CD4-positive, alpha-beta T cell treated with Interleukin-10 for 1 hour (primary cell): ENCODE results near the gene CC2D2B.
"Not testable (repeated sequence)": the region's sequence is repeated elsewhere in the genome, so short reads cannot be mapped to it uniquely, and the experiment has no call there.

Experiments
- DNase-seq: peaks from one replicate; pipeline ENCODE4 v3.0.0-alpha.2; 2020

Gene CC2D2B

DNA sequence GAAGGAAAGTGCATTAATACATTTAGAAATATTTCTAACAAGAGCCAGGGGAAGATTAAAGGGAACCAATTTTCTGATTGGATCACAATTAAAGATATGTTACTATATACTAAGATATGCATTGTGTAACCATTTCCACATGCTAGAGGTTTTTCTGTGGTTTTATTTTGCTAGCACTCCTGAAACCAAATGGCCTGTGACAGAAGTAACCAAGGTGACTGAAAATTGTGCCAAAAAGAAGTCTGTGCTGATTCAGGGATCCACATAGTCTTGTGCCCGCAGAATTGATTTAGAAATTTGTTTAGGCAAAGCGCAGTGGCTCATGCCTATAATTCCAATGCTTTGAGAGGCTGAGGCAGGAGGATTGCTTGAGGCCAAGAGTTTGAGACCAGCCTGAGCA is 1.8 kb downstream of the CC2D2B start:
- DNase-seq, result no peak

DNA sequence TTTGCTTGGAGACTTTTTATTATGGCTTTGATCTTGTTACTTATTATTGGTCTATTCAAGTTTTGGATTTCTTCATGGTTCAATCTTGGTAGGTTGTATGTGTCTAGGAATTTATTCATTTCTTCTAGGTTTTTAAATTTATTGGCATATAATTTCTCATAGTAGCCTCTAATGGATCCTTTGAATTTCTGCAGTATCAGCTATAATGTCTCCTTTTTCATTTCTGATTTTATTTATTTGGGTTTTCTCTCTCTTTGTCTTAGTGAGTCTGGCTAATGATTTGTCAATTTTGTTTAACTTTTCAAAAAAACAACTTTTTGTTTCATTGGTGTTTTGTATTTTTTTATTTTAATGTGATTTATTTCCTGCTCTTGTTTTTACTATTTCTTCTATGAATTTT is 8.3 kb downstream of the CC2D2B start:
- not testable (repeated sequence) for DNase-seq

DNA sequence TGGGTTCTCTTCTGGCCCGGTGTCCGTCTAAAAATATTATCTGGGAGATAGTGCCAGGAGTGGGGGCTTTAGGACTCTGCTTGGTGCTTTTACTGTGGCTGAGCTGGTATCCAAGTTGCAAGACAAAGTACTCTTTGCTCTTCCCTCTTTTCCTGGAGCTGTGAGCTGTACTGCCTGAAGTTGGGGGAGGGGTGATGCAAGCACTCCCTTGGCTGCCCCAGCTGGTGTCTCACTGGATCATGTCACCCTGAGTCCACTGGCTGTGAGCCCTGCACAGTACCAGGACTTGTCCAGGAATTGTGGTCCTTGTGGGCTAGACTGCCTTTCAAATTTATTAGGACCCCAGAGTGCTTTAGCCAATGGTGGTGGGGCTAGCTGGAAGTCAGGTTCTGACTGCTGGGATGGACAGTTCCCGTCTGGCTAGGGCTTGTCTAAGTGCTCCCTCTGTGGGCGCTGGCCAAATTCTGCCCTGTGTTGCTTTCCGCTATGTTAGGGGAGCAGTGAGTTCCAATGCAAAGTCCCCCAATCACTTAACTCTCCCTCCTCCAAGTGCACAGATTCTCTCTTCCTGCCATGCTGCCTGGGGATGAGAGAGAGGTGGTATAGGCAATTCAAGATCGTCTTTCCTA is 13.1 kb downstream of the CC2D2B start:
- no peak for DNase-seq

DNA sequence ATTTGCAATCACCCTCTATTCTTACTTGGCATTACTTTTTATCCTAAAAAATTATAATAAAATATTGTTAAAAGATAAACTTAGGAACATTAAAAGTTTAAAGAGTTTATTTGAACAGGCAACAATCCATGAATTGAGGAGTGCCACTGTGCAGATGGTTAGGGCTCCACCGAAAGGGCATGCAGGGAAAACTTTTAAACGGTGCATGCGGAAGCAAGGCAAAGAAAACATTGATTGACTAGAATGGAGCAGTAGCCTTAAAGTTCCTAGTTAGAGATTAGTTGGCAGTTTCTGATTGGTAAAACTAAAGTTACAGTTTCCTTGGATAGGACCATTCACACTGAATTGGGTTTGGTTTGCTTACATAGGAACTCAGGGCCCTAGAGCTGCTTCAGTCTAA is 17.3 kb downstream of the CC2D2B start:
- no peak for DNase-seq

DNA sequence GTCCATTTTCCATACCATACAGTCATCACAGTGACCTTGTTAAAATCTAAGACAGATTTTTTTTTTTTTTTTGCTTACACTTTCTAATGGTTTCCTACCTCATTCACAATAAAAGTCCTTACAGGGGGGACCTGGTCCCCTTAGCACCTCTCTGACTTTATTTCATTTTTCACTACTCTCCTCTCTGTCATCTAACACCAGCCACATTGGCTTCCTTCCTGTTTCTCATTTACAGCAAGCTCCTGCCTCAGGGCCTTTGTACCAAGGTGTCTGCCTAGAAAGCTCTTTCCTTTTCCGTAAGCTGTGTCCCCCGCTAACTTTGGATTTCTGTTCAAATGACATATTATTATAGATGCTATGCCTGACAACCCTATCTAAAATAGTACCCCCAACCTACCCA is 27.7 kb downstream of the CC2D2B start:
- no peak for DNase-seq

DNA sequence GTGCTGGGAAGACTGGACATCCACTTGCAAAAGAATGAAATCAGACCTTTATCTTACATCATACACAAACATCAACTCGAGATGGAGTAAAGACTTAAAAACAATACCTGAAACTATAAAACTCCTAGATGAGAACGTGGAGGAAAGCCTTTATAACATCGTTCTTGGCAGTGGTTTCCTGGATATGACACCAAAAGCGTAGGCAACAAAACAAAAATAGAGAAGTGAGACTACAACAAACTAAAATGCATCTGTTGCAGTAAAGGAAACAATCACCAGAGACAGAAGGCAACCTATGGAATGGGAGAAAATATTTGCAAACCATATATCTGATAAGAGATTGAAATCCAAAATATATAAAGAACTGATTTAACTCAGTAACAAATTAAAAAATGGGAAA is 33.3 kb downstream of the CC2D2B start:
- no peak for DNase-seq

DNA sequence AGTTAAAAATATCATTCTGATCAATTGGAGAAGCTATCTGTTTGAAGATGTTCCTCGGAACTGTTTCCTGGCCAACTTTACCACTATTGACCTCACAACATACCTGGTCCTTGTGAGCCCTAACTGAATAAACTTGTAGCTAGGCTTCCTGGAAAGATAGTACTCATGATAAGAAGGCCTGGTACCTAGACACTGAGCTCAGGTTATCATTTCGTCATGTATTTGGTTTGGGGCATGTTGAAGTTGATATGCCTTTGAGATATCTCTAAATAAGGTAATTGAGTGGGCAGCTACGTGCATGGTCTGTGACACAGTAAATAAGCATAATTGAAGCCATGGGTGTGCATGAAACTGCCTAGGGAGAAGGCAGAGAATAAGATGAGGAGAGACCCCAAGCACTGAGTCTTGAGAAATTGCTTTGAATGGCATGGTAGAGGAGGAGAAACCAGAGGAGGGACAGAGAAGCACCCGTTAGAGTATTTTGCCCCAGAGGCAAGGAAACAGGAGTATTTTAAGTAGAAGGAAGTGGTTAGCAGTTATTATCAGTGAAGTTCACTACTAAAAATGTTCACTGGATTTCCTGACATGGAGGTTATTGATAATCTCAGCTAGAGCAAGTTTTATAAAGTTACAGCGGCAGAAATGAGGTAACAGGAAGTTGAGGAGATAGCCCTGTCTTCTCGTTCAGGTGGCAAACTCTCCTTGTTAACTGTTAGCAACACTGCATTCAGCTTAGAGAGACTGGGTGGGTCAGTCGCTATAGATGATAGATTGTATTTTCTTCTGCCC is 55.6 kb downstream of the CC2D2B start:
- DNase-seq, result no peak

DNA sequence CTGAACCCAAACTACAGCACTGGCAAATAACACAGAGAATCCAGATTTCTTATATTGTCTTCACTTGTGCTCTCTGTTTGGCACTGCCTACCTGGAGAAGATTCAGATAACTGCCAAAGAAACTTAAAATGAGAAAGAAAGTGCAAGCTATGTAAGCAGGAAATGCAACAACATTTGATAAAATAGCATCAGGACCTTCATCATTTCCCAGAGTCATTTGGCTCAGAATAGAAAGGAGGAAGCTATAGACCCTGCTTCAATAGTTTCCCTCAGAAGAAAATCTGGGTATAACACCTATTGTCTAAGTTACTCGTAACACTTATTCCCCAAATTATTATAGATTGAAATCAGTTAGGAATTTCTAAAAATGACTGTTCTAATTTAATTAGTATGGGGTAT is 56.2 kb downstream of the CC2D2B start:
- DNase-seq, result no peak

DNA sequence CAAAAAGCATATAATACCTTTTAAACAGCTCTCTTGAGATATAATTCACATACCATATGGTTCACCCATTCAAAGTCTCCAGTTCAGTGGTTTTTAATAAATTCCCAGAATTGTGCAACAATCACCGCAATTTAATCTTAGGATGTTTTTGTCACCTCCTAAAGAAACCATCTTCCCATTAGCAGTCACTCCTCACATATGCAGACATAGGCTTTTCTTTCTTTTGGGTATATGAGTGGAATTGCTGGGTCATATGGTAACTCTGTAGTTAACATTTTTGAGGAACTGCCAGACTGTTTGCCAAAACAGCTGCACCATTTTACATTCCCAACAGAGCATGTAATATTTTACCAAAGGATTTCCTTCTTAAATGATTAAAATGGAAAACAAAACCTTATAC is 57.0 kb downstream of the CC2D2B start:
- DNase-seq, result no peak

DNA sequence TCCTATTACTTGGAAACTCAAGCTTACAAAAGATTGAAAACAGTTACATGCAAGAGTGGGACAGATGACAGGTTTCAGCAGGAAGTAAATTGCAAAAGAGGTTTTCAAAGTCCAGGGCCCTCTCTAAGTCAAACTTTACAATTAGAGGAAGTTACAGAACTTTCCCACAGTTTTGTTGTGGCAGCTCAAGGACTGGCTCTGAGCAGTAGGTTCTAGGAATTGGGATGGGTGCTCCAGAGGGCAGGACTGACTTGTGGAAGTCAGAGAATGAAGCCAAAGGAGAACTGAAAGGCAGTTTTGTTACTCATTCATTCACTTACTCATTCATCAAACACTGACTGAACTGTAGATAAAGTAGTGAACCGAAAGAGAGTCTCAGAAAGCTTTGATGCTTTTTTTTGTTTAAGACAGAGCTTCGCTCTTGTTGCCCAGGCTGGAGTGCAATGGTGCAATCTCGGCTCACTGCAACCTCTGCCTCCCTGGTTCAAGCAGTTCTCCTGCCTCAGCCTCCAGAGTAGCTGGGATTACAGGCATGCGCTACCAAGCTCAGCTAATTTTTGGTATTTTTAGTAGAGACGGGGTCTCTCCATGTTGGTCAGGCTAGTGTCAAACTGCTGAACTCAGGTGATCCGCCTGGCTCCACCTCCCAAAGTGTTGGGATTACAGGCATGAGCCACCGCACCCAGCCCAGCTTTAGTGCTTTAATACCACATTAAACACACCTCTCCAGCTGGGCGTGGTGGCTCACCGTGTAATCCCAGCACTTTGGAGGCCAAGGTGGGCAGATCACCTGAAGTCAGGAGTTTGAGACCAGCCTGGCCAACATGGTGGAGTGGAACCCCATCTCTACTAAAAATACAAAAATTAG is 68.8 kb downstream of the CC2D2B start:
- DNase-seq, result no peak

DNA sequence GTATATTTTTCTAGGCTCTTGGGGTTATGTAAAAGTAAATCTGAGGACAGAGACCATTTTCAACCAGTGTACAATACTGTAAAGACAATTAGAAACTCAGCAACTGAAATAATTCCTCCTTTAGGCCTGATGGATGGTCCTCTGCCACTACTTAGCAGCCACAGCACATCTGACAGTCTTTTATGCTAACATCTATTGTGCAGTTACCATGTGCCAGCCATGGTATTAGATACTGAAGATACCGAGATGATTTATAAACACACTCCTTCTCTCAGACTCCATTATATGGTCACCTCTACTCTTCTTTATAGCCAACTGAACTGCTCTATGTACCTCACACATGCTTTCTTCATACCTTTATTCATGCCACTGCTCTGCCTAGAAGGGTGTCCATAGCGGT is 74.4 kb downstream of the CC2D2B start:
- no peak for DNase-seq

DNA sequence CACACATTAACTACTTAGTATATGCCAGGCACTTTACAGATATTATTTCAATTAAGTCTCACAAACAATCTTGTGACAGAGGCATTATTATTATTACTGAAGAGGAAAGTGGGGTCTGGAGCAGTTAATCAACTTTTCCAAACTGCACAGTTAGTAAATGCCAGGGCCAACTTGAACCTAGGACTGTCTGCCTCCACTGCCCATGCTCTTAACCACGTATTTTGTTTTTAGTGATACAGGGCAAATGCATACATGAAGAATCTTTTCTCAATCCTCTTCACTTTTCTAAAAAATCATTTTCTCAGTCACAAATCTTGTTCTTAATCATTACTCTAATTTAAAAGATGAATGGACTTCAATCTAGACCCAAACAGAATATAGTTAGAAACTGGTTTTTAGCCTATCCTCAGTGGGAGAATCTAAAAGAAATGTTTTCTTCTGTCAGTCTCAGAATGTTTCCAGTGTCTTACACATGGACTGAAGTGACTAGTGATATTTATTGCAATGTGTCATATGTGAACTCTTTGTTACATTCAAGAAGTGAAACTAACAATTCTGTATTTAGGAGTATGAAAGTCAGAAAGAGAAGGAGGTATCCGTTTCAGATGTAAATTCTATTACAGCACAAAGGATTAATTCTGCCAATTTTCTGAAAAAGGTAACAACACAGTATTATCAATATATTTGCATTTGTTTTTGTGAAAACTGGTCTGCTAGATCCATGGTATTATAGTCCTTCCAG is 80.1 kb downstream of the CC2D2B start:
- DNase-seq, result no peak

DNA sequence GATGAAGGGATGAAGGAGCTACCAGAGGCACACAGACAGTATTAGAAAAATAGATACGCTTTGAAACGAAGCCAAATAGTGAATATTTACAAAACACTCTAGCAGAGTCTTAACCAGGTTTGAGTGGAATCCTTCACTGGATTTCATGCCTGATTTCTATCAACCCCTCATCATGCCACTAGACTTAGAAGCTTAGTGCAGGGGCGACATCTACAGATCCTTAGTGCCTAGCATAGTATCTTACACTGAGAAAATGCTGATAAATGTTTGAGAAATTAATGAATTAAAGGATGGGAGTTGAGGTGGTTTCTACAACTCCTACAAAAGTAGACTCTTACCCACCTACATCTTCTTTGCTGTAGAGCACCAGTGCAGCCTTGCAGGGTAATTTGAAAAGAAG is 80.9 kb downstream of the CC2D2B start:
- no peak for DNase-seq

DNA sequence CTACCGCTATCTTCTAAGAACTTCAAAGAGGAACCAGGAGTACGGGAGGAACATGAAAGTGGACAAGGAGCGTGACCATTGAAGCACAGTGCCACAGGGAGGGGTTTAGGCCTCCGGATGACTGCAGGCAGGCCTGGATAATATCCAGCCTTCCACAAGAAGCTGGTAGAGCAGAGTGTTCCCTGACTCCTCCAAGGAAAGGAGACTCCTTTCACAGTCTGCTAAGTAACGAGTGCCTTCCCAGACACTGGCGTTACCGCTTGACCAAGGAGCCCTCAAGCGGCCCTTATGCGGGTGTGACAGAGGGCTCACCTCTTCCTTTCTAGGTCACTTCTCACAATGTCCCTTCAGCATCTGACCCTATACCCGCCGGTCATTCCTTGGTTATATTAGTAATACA is 86.6 kb downstream of the CC2D2B start:
- DNase-seq, result not testable (repeated sequence)

DNA sequence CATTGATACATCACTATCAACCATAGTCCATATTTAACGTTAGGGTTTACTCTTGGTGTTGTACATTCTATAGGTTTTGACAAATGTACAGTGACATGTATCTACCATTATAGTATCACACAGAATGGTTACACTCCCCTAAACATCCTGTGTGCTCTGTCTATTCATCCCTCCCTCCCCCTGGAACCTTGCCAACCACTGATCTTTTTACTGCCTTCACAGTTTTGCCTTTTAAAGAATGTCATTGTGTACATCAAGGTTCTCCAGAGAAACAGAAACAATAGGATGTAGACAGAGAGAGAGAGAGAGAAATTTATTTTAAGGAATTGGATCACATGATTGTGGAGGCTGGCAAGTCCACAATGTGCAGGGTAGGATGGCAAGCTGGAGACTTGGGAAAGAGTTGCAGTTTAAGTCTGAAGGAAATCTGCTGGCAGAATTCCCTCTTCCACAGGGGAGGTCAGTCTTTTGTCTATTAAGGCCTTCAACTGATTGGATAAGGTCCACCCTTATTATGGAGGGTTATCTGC is 90.5 kb downstream of the CC2D2B start:
- DNase-seq, result no peak

DNA sequence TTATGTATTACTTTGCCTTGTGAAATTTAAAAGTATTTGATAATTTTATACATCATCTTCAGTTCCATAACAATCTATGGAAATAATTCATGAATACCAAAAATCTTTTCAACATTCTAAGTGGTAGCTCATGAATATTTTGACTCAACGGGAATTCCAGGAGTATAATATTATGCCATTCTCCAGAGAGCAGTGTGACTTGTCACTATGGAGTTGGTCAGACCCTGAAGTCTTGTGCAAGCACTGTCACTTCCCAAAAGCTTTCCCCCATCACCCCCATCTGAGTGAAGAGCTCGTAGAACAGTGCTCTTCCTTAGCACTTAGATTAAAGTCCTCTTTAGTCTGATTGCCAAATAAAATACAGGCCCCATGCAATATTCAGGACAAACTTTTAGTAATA is 106.2 kb downstream of the CC2D2B start:
- DNase-seq, result no peak

DNA sequence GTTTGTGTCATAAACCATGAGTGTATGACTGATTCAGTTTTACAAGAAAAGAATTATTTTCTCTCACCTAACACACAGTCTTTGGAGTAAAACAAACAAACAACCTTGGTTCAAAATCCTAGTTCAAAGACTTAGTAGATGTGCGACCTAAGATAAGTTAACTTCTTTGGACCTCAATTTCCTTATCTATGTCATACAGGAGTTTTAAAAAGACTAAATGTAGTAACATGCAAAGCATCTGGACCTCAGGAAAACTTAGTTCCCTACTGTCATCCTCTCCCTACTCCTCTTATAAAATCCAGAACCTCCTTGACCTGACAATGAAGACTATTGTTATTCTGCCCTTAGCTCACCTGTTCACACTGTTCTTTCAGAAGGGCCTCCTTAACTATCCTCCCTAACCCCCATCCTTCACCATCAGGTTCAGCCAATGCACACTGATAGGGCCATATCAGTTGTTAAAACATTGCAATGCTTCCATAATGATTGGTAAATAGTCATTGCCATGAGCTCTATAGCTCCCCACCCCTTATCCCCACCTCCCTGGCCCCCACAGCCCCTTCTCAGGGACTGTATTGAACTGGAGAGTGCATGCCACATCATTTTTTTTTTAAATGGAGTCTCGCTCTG is 106.8 kb downstream of the CC2D2B start:
- DNase-seq, result no peak

DNA sequence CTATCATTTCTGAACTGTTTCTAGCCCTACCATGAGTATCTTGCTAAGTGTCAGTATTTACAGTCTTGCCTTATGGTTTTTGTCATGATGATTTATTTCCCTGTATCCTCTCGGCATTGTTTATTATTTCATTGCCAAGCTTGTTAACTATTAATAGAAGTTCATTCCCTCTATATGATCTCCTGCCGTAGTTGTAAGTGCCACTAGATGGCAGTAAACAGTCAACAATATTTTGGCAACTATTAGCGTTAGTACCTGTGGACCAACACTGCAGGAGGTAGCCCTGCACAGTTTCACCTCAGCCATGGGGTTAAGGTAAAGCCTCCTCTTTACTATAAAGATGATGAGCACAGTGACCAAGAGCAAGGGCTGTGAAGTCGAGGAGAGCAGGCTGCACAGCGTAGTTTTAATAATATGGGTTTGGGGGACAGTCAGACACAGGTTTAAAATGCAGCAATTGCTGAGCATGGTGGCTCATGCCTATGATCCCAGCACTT is 109.5 kb downstream of the CC2D2B start:
- DNase-seq, result peak; percentile 62

DNA sequence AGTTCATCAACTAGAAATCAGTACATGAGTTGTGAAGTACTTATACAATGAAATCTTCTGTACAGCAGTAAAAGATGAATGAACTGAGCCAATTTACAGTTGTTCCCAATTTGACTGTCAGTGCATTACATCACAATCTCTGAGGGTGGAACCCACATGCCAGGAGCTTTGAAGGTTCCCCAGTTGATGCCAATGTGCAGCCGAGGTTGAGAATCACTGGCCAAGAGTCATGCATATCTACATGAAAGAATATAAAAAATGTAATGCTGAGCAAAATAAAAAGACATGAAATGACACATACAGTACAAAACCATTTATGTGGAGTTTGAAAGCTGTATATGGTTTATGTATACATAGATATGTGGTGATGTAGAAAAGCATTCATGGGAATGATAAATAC is 113.6 kb downstream of the CC2D2B start:
- DNase-seq, result no peak

DNA sequence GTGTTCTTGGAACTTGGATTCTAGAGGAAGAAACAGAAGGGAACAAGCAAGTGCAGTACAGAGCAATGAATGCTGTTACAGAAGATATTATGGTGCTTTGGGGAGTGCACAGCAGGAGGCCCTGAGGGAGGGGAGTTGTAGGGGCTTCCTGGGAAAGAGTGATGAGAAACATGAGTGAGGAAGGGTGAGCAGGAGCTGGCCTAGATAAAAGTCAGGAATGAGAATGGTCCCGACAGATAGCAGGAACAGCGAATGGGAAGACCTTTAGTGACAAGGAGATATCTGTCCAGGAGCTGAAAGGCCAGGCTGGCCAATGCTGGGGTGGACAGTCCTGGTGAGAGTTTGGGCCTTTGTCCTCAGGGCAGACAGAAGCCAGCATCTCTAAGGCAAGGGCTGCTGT is 115.0 kb downstream of the CC2D2B start:
- DNase-seq, result no peak

DNA sequence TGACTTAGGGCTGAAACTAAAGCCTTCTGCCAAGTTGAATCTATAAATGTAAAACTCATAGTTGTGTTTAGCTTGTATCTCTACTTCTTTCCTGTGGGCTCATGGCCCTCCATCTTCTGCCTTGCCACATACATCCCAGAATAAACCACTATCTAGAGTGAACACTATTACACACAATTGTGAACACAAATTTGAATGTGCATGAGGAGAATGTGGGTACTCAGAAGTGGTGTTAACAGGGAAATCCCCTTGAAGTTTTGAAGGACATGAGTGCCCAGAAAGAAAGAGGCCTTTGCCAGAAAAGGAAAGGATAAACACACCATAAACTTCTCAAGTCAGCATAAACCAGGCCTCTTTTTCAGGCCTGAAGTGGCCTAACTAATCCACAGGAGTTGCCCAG is 115.4 kb downstream of the CC2D2B start:
- no peak for DNase-seq

DNA sequence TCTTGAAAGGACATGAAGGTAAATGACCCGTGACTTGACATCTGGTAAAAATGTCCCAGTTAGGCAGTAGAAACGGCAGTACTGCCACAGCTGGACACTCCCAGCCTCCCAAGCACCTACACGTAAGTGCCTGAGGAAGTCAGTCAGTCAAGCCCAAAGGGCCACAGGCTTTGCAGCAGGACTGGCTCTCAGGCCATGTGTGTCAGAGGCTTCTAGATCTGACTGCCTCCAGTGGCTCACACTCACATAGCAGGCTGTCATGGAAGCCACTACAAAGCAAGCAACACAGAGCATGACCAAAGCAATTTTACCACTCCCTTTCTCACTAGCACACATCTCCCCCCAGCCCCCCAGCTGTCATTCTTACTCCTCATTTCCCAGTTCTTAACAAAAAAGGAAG is 117.8 kb downstream of the CC2D2B start:
- no peak for DNase-seq
